Bronchial epithelial cell (primary cell): Measurements from ENCODE around the gene ADAM12. TPM values are rescaled to one million over a fixed set of nuclear protein-coding genes. Genes with fewer than 3 reads are reported as not detected.

Experiments used
- DNase-seq: peaks from one replicate; pipeline ENCODE4 v3.0.0-alpha.2; 2010; ENCODE audit warnings: low read depth
- FAIRE-seq: peaks from 2 replicates; lab custom pipeline; 2011; peaks lifted over from hg19 to GRCh38; lab: Jason Lieb, UNC
- H3K27me3 ChIP-seq: 2 replicates; pipeline ENCODE4 v1.5.1; 2011; ENCODE audit warnings: low read length; ENCODE audit not compliant: control insufficient read depth, insufficient read depth
- H3K36me3 ChIP-seq: 2 replicates; pipeline ENCODE4 v1.5.1; 2011; ENCODE audit warnings: low read length; ENCODE audit not compliant: control insufficient read depth, insufficient read depth
- H3K4me3 ChIP-seq: 2 replicates; pipeline ENCODE4 v1.5.1; 2011; ENCODE audit warnings: mild to moderate bottlenecking, low read depth, low read length, control low read depth
- total RNA-seq: library from RNA; depleted of rRNA; stranded (reverse); fragments of >200 nt; gene quantifications from 2 replicates; pipeline ENCODE4 v1.2.1, GENCODE V29; 2014
- TF ChIP-seq, protein P1 (sequence below): IDR thresholded peaks from 2 replicates; pipeline ENCODE4 v1.5.1; 2011; ENCODE audit warnings: mild to moderate bottlenecking, moderate library complexity, low read length, control low read depth, inconsistent platforms; ENCODE audit not compliant: insufficient read depth, severe bottlenecking

Gene ADAM12
- total RNA-seq, 1 donor from 2014 or later = 1.8 TPM

DNA sequence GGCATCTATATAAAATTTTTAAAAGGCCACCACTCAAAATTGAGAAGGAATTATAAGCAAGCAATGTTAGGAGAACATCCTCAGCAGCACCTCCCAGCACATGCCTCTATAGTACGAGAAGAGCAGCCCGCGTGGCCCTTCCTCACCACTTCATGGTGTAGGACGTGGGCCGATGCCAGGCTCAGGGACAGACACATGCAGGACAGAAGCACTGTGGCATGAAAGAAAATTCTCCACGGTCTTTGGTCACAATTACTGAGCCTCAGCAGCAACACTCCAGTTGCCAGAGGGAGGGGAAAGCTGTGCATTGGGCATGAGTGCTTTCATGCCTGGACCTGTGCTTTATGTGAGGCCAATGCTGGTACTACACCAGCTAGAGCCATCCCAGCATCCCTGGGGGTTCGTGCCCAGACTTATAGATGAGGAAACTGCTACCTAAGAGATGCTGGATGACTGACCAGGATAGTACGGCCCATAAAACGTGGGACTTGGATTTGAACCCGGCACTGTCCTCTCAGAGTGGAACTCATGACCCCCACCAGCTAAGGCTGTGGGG, 164.7 kb downstream of the ADAM12 start:
- no peak overlapping the region for H3K4me3 ChIP-seq
- FAIRE-seq (no peak), DNase-seq (no peak)
- no peaks in the 10 kb centered on the region for H3K27me3 ChIP-seq
- no peaks in the 10 kb centered on the region for H3K36me3 ChIP-seq
- TF ChIP-seq, protein P1, sequence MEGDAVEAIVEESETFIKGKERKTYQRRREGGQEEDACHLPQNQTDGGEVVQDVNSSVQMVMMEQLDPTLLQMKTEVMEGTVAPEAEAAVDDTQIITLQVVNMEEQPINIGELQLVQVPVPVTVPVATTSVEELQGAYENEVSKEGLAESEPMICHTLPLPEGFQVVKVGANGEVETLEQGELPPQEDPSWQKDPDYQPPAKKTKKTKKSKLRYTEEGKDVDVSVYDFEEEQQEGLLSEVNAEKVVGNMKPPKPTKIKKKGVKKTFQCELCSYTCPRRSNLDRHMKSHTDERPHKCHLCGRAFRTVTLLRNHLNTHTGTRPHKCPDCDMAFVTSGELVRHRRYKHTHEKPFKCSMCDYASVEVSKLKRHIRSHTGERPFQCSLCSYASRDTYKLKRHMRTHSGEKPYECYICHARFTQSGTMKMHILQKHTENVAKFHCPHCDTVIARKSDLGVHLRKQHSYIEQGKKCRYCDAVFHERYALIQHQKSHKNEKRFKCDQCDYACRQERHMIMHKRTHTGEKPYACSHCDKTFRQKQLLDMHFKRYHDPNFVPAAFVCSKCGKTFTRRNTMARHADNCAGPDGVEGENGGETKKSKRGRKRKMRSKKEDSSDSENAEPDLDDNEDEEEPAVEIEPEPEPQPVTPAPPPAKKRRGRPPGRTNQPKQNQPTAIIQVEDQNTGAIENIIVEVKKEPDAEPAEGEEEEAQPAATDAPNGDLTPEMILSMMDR = no peak

DNA sequence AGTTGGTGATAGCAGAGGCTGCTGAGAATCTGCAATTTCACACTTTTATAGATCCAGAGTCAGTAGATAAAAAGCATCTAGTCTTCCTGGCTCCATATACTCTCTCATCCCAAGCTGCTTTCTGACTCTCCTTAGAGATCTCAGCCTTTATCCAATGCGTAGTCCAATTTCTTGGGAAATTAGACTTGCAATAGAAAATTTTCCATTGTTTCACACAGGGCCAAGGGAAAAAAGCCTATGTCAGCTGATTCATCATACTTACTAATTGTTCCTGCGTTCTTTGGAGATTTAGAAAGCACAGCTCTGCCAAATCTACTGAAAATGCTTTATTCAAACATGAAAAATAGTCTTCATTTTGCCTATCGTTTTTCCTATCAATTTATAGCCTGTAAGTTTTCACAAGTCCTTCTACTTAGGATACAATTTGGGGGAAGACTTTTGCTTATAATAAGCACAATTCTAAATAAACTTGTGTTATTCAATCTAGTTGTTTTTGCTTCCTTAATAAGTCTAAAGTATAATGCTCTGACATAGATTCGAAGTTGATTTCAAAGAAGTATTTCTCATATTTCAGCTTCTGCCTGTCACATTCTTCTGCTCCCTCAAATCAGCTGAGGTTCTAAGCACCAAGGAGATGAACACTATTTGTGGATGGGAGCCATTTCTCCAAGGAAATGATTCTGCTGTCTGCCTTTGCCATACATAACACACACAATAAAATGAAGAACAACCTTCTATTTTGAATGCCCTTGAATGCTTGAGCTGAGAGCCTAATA, 165.4 kb downstream of the ADAM12 start:
- H3K27me3 ChIP-seq = no peaks in the 10 kb centered on the region
- DNase-seq = no peak
- no peaks in the 10 kb centered on the region for H3K36me3 ChIP-seq
- H3K4me3 ChIP-seq = no peak overlapping the region
- FAIRE-seq = no peak
- TF ChIP-seq, protein P1 = no peak

DNA sequence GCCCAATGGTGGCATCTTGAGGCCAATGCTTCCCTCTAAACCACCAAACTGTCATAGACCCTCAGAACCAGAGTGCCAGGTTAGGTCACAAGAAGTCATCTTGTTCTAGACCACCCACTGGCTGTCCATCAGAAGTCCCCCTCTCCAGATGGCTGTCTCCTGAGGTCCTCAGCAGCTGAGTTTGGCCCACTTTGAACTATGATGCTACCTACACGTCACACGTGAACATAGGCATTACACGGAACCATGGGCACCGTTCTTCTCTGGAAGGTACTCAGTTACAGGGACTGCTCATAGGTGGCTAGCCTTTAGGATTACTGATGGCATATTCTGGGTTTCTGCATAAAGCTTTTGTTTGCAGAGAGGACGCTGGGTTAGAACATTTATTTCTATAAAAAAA, 166.4 kb downstream of the ADAM12 start:
- Histone ChIP-seq H3K27me3 (no peaks in the 10 kb centered on the region), H3K4me3 (no peak overlapping the region), H3K36me3 (no peaks in the 10 kb centered on the region)
- DNase-seq = no peak
- TF ChIP-seq, protein P1 = no peak
- FAIRE-seq = no peak

DNA sequence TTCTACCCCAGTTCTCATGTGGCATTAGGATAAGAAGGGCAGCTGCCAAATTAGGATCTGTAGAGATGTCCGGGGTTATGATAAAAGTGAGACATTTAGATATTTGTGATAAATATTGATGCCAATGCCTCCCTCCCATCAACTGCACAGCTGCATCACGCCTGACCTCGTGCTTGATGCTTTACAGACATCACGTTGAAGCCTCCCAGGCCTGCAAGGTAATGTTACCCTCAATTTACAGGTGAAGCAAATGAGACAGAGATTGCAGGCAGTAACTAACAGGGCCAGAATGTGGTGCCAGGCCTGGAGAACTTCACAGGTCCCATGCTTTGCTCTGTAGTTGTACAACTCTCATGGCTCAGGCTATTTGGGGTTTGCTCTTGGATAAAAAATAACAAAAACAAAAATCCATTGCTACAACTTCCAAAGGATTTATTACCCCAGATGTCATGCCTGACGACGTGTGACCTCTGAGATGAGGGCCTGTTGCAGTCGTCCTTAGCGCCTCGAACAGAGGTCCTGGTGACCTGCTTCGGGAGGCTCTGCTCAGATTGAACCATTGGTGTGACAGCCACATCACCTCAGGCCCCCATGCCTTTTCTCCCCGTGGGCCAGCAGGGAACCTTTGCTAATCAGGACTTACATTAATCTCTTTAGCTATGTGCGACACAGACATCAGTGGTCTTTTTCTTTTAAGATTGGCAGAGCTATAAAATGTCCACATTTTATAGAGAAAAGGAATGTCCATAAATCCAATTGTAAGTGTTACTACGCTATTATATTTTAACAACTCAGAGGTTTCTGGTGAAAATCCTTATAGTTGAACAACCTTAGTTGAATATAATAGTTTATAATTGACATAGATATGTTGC, 169.3 kb downstream of the ADAM12 start:
- no peak for FAIRE-seq

DNA sequence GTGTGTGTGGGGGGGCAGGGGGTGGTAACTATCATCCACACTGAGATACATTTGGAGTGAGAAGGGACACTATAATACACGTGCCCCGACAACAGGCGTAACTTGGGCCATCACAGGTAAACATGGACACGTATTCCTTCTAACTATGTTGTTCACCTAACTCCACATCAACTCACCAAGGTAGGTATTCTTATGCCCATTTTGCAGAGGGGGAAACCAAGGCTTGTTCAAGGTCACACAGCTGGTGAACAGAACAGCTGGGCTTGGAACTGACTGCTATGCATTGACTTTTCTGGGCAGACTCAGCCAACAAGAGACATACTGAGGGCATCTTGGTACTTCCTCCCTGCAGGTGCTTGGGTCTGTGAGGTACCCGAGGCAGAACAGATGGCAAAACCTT, 170.1 kb downstream of the ADAM12 start:
- Histone ChIP-seq H3K4me3 (no peak overlapping the region), H3K27me3 (no peaks in the 10 kb centered on the region), H3K36me3 (no peaks in the 10 kb centered on the region)
- TF ChIP-seq, protein P1 = no peak
- FAIRE-seq = no peak
- DNase-seq = no peak

More for the DNA sequence above, 169.3 kb downstream of the ADAM12 start:
- TF ChIP-seq, protein P1 = no peak
- H3K36me3 ChIP-seq = no peaks in the 10 kb centered on the region
- no peak for DNase-seq
- H3K4me3 ChIP-seq = no peak overlapping the region
- no peaks in the 10 kb centered on the region for H3K27me3 ChIP-seq
